Measurements from ENCODE around the gene CPLX1.

The CPLX1 gene

GRCh38 chr4:832536-832935 lies 6.6 kb upstream of the CPLX1 start:
- DNase-seq = no peak

GRCh38 chr4:832108-832507 lies 6.2 kb upstream of the CPLX1 start:
- DNase-seq = no peak

GRCh38 chr4:831483-831805 lies 5.5 kb upstream of the CPLX1 start:
- DNase-seq = no peak

GRCh38 chr4:830601-831482 lies 4.9 kb upstream of the CPLX1 start:
- no peak for DNase-seq

GRCh38 chr4:829761-830600 lies 4.1 kb upstream of the CPLX1 start:
- DNase-seq = no peak

GRCh38 chr4:829291-829690 lies 3.4 kb upstream of the CPLX1 start:
- DNase-seq = no peak

GRCh38 chr4:828641-829271 lies 2.8 kb upstream of the CPLX1 start:
- no peak for DNase-seq

- DNase-seq = no peak
Observed at GRCh38 chr4:827209-828081, 1.5 kb upstream of the CPLX1 start.

- no peak for DNase-seq
Observed at GRCh38 chr4:826508-827208, 729 bp upstream of the CPLX1 start.

GRCh38 chr4:825063-825970 lies 612 bp downstream of the CPLX1 start:
- DNase-seq = peak; percentile 65

GRCh38 chr4:824461-825062 lies 1.4 kb downstream of the CPLX1 start:
- no peak for DNase-seq

GRCh38 chr4:823761-824460 lies 2.0 kb downstream of the CPLX1 start:
- DNase-seq = no peak

- no peak for DNase-seq
Observed at GRCh38 chr4:823176-823760, 2.7 kb downstream of the CPLX1 start.

- no peak for DNase-seq
Observed at GRCh38 chr4:822361-823175, 3.4 kb downstream of the CPLX1 start.

GRCh38 chr4:821631-822030 lies 4.3 kb downstream of the CPLX1 start:
- no peak for DNase-seq

- no peak for DNase-seq
Observed at GRCh38 chr4:821181-821591, 4.7 kb downstream of the CPLX1 start.

GRCh38 chr4:820230-821172 lies 5.4 kb downstream of the CPLX1 start:
- no peak for DNase-seq
